Measurements from ENCODE around the gene AUTS2. TPM values are rescaled to one million over a fixed set of nuclear protein-coding genes. Genes with fewer than 3 reads are reported as not detected.

Gene AUTS2
- total and polyA plus RNA-seq, 2 experiments from 2014 or later: 3.0 to 4.4 TPM

- H3K36me3 ChIP-seq (ENCODE audit: low read depth): no peaks in the 10 kb centered on the region
- no peaks in the 10 kb centered on the region for H3K79me2 ChIP-seq (ENCODE audit: insufficient read depth)
- H2AFZ ChIP-seq: no peak overlapping the region
- H3K27ac ChIP-seq: no peak overlapping the region
- H3K9me3 ChIP-seq (ENCODE audit: low read depth): no peaks in the 10 kb centered on the region
- no peaks in the 10 kb centered on the region for H3F3A ChIP-seq (ENCODE audit: insufficient read depth)
- 85 to 88% methylated on average over 8 of the region's 8 CpGs for whole genome bisulfite sequencing, 2 experiments (ENCODE audit: low coverage in 1 of 2, low lambda C conversion rate in 2 of 2, missing lambda C conversion rate in 2 of 2)
- TF ChIP-seq EZH2phosphoT487 (IDR thresholded peaks at IDR 0.05; ENCODE audit: insufficient read depth, low read depth): no peak
- TF ChIP-seq EZH2 (IDR thresholded peaks at IDR 0.05; ENCODE audit: insufficient read depth, poor library complexity, severe bottlenecking): no peak
- H3K4me1 ChIP-seq (ENCODE audit: insufficient read depth): no peaks in the 10 kb centered on the region
- no peak overlapping the region for H3K4me2 ChIP-seq (ENCODE audit: unreplicated experiment)
- H3K9me2 ChIP-seq (ENCODE audit: insufficient read depth): no peaks in the 10 kb centered on the region
- in situ Hi-C loops (cut with MboI): no loop called here
- no peak overlapping the region for H3K9ac ChIP-seq
- H4K20me1 ChIP-seq (ENCODE audit: insufficient read depth): no peaks in the 10 kb centered on the region
- H3K4me3 ChIP-seq: no peak overlapping the region
- no peak for DNase-seq
- no peaks in the 10 kb centered on the region for H3K27me3 ChIP-seq (replicated peaks; ENCODE audit: insufficient read depth)
These were observed 84.7 kb downstream of the AUTS2 start for GRCh38 chr7:69683002-69683401.

DNA sequence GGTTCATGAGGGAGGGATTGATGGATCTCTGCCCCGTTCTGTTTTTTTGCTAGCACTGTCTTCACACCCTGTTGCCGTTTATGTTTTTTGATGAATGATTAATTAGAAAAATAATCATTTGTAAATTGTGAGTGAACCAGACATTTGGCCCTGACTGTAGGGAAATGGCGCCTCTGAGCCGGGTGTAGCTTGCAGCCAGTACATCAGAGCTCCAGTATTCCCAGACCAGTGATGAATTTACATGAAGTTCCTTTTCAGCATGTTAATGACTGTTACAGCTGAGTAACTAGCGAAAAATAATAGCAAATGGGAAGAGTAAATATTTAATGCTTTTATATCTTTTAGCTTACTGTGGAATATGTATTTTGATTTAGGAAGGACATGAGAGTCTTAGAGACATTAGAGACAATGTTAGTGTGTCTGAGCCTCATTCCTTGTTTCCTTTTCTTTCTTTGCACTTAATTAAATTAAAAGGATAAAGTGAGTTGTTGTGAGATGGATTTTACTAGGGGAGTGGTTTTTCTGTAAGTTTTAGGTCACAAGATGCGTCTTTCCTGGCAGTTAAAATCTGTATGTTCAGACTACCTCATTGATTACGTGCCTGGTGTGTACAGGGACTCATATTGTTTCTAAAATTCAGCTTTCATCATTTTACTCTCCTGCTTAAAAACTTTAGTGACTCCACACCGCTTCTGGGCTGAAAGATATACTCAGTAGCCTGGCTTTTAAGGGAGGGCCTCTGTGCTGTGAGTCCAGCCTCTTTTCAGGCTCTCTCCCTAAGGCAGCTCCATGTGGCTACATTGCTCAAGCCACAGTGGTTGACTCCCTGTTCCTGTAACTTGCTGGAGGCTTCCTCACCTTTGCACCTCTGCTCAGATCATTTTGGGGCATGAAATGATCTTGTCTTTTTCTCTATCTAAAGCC lies 86.4 kb downstream of the AUTS2 start:
- no peak overlapping the region for H3K9ac ChIP-seq
- no peak overlapping the region for H3K4me3 ChIP-seq
- in situ Hi-C loops (cut with MboI): no loop called here
- no peaks in the 10 kb centered on the region for H3F3A ChIP-seq (ENCODE audit: insufficient read depth)
- TF ChIP-seq EZH2phosphoT487 (IDR thresholded peaks at IDR 0.05; ENCODE audit: insufficient read depth, low read depth) (no peak), EZH2 (IDR thresholded peaks at IDR 0.05; ENCODE audit: insufficient read depth, poor library complexity, severe bottlenecking) (no peak)
- no peaks in the 10 kb centered on the region for H3K27me3 ChIP-seq (replicated peaks; ENCODE audit: insufficient read depth)
- no peaks in the 10 kb centered on the region for H3K36me3 ChIP-seq (ENCODE audit: low read depth)
- no peaks in the 10 kb centered on the region for H3K79me2 ChIP-seq (ENCODE audit: insufficient read depth)
- no peak for DNase-seq
- no peak overlapping the region for H2AFZ ChIP-seq
- WGBS, 2 experiments (ENCODE audit: low coverage in 1 of 2, low lambda C conversion rate in 2 of 2, missing lambda C conversion rate in 2 of 2): 77% methylated on average over 8 of the region's 8 CpGs
- no peaks in the 10 kb centered on the region for H3K9me2 ChIP-seq (ENCODE audit: insufficient read depth)
- H3K27ac ChIP-seq: no peak overlapping the region
- H3K4me2 ChIP-seq (ENCODE audit: unreplicated experiment): no peak overlapping the region
- no peaks in the 10 kb centered on the region for H3K9me3 ChIP-seq (ENCODE audit: low read depth)
- H3K4me1 ChIP-seq (ENCODE audit: insufficient read depth): no peaks in the 10 kb centered on the region
- no peaks in the 10 kb centered on the region for H4K20me1 ChIP-seq (ENCODE audit: insufficient read depth)

GRCh38 chr7:69685293-69685631 lies 87.0 kb downstream of the AUTS2 start:
- no peak for TF ChIP-seq EZH2 (IDR thresholded peaks at IDR 0.05; ENCODE audit: insufficient read depth, poor library complexity, severe bottlenecking)
- H3K27ac ChIP-seq: no peak overlapping the region
- DNase-seq: no peak
- H3K36me3 ChIP-seq (ENCODE audit: low read depth): no peaks in the 10 kb centered on the region
- no peaks in the 10 kb centered on the region for H3K27me3 ChIP-seq (replicated peaks; ENCODE audit: insufficient read depth)
- in situ Hi-C loops (cut with MboI): no loop called here
- no peaks in the 10 kb centered on the region for H4K20me1 ChIP-seq (ENCODE audit: insufficient read depth)
- 0 to 13% methylated on average over 1 of the region's 1 CpG for WGBS, 2 experiments (ENCODE audit: low coverage in 1 of 2, low lambda C conversion rate in 2 of 2, missing lambda C conversion rate in 2 of 2)
- H3K4me1 ChIP-seq (ENCODE audit: insufficient read depth): no peaks in the 10 kb centered on the region
- H3K9ac ChIP-seq: no peak overlapping the region
- H3K9me2 ChIP-seq (ENCODE audit: insufficient read depth): no peaks in the 10 kb centered on the region
- no peak overlapping the region for H2AFZ ChIP-seq
- H3K9me3 ChIP-seq (ENCODE audit: low read depth): no peaks in the 10 kb centered on the region
- H3K4me2 ChIP-seq (ENCODE audit: unreplicated experiment): no peak overlapping the region
- H3K79me2 ChIP-seq (ENCODE audit: insufficient read depth): no peaks in the 10 kb centered on the region
- H3F3A ChIP-seq (ENCODE audit: insufficient read depth): no peaks in the 10 kb centered on the region
- no peak overlapping the region for H3K4me3 ChIP-seq

DNA sequence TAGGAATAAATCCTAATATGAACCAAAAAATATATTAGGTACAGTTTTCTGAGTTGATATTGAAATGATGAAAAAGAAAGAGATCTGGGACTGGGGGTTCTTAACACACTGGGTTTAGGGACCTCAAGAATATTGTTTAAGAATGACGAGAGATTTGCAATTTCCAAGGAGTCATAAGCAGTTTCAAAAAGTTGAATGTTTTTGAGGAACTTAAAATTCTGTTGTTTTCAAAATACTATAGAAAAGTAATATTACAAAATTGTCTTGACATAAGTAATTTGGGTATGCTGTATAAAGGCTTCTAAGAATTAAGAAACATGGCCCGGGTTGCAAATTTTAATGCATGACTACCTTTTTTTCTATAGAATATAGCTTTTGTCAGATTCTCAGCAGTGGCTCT lies 88.1 kb downstream of the AUTS2 start:
- H2AFZ ChIP-seq: no peak overlapping the region
- H3K36me3 ChIP-seq (ENCODE audit: low read depth): no peaks in the 10 kb centered on the region
- no peak overlapping the region for H3K4me3 ChIP-seq
- no peaks in the 10 kb centered on the region for H3K9me2 ChIP-seq (ENCODE audit: insufficient read depth)
- DNase-seq: no peak
- no peaks in the 10 kb centered on the region for H3K9me3 ChIP-seq (ENCODE audit: low read depth)
- no peaks in the 10 kb centered on the region for H3K27me3 ChIP-seq (replicated peaks; ENCODE audit: insufficient read depth)
- H3K4me2 ChIP-seq (ENCODE audit: unreplicated experiment): no peak overlapping the region
- 87 to 97% methylated on average over 2 of the region's 2 CpGs for WGBS, 2 experiments (ENCODE audit: low coverage in 1 of 2, low lambda C conversion rate in 2 of 2, missing lambda C conversion rate in 2 of 2)
- no peaks in the 10 kb centered on the region for H4K20me1 ChIP-seq (ENCODE audit: insufficient read depth)
- H3K4me1 ChIP-seq (ENCODE audit: insufficient read depth): no peaks in the 10 kb centered on the region
- H3F3A ChIP-seq (ENCODE audit: insufficient read depth): no peaks in the 10 kb centered on the region
- in situ Hi-C loops (cut with MboI): no loop called here
- no peak overlapping the region for H3K9ac ChIP-seq
- no peak overlapping the region for H3K27ac ChIP-seq
- no peaks in the 10 kb centered on the region for H3K79me2 ChIP-seq (ENCODE audit: insufficient read depth)
- no peak for TF ChIP-seq EZH2phosphoT487 (IDR thresholded peaks at IDR 0.05; ENCODE audit: insufficient read depth, low read depth)
- TF ChIP-seq EZH2 (IDR thresholded peaks at IDR 0.05; ENCODE audit: insufficient read depth, poor library complexity, severe bottlenecking): no peak

Data from GM23248 (cell line).